H1 (cell line): ENCODE results near the gene STAM2. TPM values are rescaled to one million over a fixed set of nuclear protein-coding genes. Genes with fewer than 3 reads are reported as not detected.
"Not testable (repeated sequence)": the region's sequence is repeated elsewhere in the genome, so short reads cannot be mapped to it uniquely, and the experiment has no call there.

Experiments
- CTCF ChIA-PET: fragments of 300-600 bp; sonication (Branson Sonifier 250); formaldehyde crosslinking; loops from one replicate; lab custom pipeline; 2021; ENCODE audit not compliant: partially characterized antibody; lab: Charles Lee
- POLR2A ChIA-PET: fragments of 300-600 bp; sonication (Branson Sonifier 250); formaldehyde crosslinking; loops from one replicate; lab custom pipeline; 2021; ENCODE audit warnings: inconsistent platforms; ENCODE audit not compliant: partially characterized antibody; lab: Charles Lee
- DNase-seq, 2 experiments: peaks; one replicate each; pipeline versions ENCODE4 v3.0.0 to v3.0.0-alpha.2; 2010 to 2022; ENCODE audit warnings: low spot score in 2 of 2, low read depth in 1 of 2, mixed read lengths in 1 of 2
- FAIRE-seq: peaks from 2 replicates; lab custom pipeline; 2011; peaks lifted over from hg19 to GRCh38; lab: Jason Lieb, UNC
- H2AFZ ChIP-seq: 2 replicates; pipeline ENCODE4 v1.8.1; 2012; ENCODE audit warnings: low read length, inconsistent platforms
- H2AK5ac ChIP-seq: 2 replicates; pipeline ENCODE4 v1.6.1; 2013; ENCODE audit warnings: low read depth, low read length
- H2BK120ac ChIP-seq: replicated peaks from 2 replicates; pipeline ENCODE3; 2013; ENCODE audit warnings: low read depth, low read length, inconsistent platforms
- H2BK12ac ChIP-seq: 2 replicates; pipeline ENCODE4 v1.6.1; 2013; ENCODE audit warnings: low read depth, low read length
- H2BK15ac ChIP-seq: 2 replicates; pipeline ENCODE4 v1.6.1; 2013; ENCODE audit warnings: low read length
- H2BK20ac ChIP-seq: 2 replicates; pipeline ENCODE4 v1.6.1; 2013; ENCODE audit warnings: low read length
- H2BK5ac ChIP-seq: 2 replicates; pipeline ENCODE4 v1.6.1; 2013; ENCODE audit warnings: low read depth, low read length
- H3K14ac ChIP-seq: 2 replicates; pipeline ENCODE4 v1.6.1; 2013; ENCODE audit warnings: inconsistent platforms; ENCODE audit not compliant: insufficient read length
- H3K18ac ChIP-seq: 2 replicates; pipeline ENCODE4 v1.6.1; 2013; ENCODE audit warnings: low read length; ENCODE audit errors: extremely low read depth
- H3K23ac ChIP-seq: 2 replicates; pipeline ENCODE4 v1.6.1; 2013; ENCODE audit warnings: inconsistent platforms; ENCODE audit not compliant: insufficient read length
- H3K23me2 ChIP-seq: 2 replicates; pipeline ENCODE4 v1.6.1; 2013; ENCODE audit warnings: low read depth, low read length
- H3K27ac ChIP-seq: 2 replicates; pipeline ENCODE4 v1.6.1; 2011; ENCODE audit warnings: low read depth, low read length, inconsistent platforms
- H3K27me3 ChIP-seq, 4 experiments: replicated peaks in 1 of 4; 1 replicate in 1 of 4; 2 replicates in 3 of 4; pipeline versions ENCODE4 v1.6.1 to v1.8.1; 2011 to 2013; ENCODE audit warnings: low read length in 3 of 4, mild to moderate bottlenecking in 3 of 4, inconsistent platforms in 2 of 4, mixed read lengths in 2 of 4, moderate library complexity in 1 of 4; ENCODE audit not compliant: control insufficient read depth in 3 of 4, insufficient read depth in 3 of 4; ENCODE audit errors: extremely low read depth in 1 of 4
- H3K36me3 ChIP-seq, 4 experiments: 2 replicates each; pipeline versions ENCODE4 v1.6.1 to v1.8.1; 2011 to 2013; ENCODE audit warnings: mild to moderate bottlenecking in 4 of 4, low read length in 3 of 4, moderate library complexity in 2 of 4, control low read depth in 1 of 4, inconsistent platforms in 1 of 4; ENCODE audit not compliant: insufficient read depth in 4 of 4, control insufficient read depth in 2 of 4
- H3K4ac ChIP-seq: replicated peaks from 2 replicates; pipeline ENCODE3; 2013; ENCODE audit warnings: low read length, low read depth, mixed read lengths, inconsistent platforms; ENCODE audit not compliant: insufficient read length
- H3K4me1 ChIP-seq, 4 experiments: replicated peaks in 1 of 4; 1 replicate in 1 of 4; 2 replicates in 3 of 4; pipeline versions ENCODE4 v1.6.1 to v1.8.1; 2011 to 2013; ENCODE audit warnings: low read length in 3 of 4, inconsistent platforms in 2 of 4, mixed read lengths in 1 of 4; ENCODE audit not compliant: insufficient read depth in 4 of 4, control insufficient read depth in 3 of 4
- H3K4me2 ChIP-seq, 2 experiments: 2 replicates each; pipeline versions ENCODE4 v1.6.1 to v1.8.1; 2011 to 2013; ENCODE audit warnings: low read depth in 2 of 2, low read length in 2 of 2, control low read depth in 1 of 2, inconsistent platforms in 1 of 2, mild to moderate bottlenecking in 1 of 2; ENCODE audit not compliant: insufficient read depth in 1 of 2
- H3K4me3 ChIP-seq, 4 experiments: fragments of 200-600, 300-600 bp in 1 of 4; sonication (generic), shearing (Covaris generic), sonication (Bioruptor Twin) in 1 of 4; 2 replicates each; pipeline versions ENCODE4 v1.5.1 to v1.8.1; 2011 to 2016; ENCODE audit warnings: low read length in 4 of 4, low read depth in 3 of 4, control low read depth in 2 of 4, inconsistent platforms in 2 of 4, mild to moderate bottlenecking in 2 of 4, mixed read lengths in 1 of 4, moderate library complexity in 1 of 4; ENCODE audit not compliant: insufficient read depth in 2 of 4; ENCODE audit errors: extremely low read depth in 1 of 4
- H3K56ac ChIP-seq: replicated peaks from 2 replicates; pipeline ENCODE3; 2013; ENCODE audit warnings: low read depth, mild to moderate bottlenecking, mixed read lengths, low read length, inconsistent platforms; ENCODE audit not compliant: insufficient read length
- H3K79me1 ChIP-seq: 2 replicates; pipeline ENCODE4 v1.6.1; 2013; ENCODE audit warnings: low read depth, low read length, control low read depth
- H3K79me2 ChIP-seq, 2 experiments: 2 replicates each; pipeline versions ENCODE4 v1.6.1 to v1.8.1; 2012 to 2013; ENCODE audit warnings: low read length in 2 of 2, mild to moderate bottlenecking in 2 of 2, inconsistent platforms in 1 of 2; ENCODE audit not compliant: insufficient read depth in 2 of 2, control insufficient read depth in 1 of 2
- H3K9ac ChIP-seq, 4 experiments: replicated peaks in 1 of 4; 1 replicate in 1 of 4; 2 replicates in 3 of 4; pipeline versions ENCODE4 v1.6.1 to v1.8.1; 2011 to 2013; ENCODE audit warnings: low read depth in 3 of 4, low read length in 3 of 4, control low read depth in 2 of 4, mild to moderate bottlenecking in 2 of 4, moderate library complexity in 2 of 4, inconsistent platforms in 1 of 4; ENCODE audit errors: extremely low read depth in 1 of 4
- H3K9me3 ChIP-seq, 2 experiments: 2 replicates each; pipeline versions ENCODE4 v1.6.1 to v1.8.1; 2012 to 2013; ENCODE audit warnings: mild to moderate bottlenecking in 2 of 2, moderate library complexity in 2 of 2, control low read depth in 1 of 2, inconsistent platforms in 1 of 2, low read depth in 1 of 2, low read length in 1 of 2, mixed read lengths in 1 of 2; ENCODE audit not compliant: insufficient read depth in 2 of 2
- H4K20me1 ChIP-seq, 2 experiments: replicated peaks in 1 of 2; 2 replicates each; pipeline versions ENCODE3 to v1.8.1; 2011 to 2013; ENCODE audit warnings: inconsistent platforms in 2 of 2, low read length in 2 of 2, mild to moderate bottlenecking in 1 of 2; ENCODE audit not compliant: insufficient read depth in 2 of 2, control insufficient read depth in 1 of 2
- H4K5ac ChIP-seq: 2 replicates; pipeline ENCODE4 v1.6.1; 2013; ENCODE audit warnings: low read length, low read depth, mixed read lengths, inconsistent platforms; ENCODE audit not compliant: insufficient read length
- H4K8ac ChIP-seq: 2 replicates; pipeline ENCODE4 v1.8.0; 2013; ENCODE audit warnings: mild to moderate bottlenecking, moderate library complexity, low read length, inconsistent platforms; ENCODE audit not compliant: insufficient read depth; ENCODE audit errors: extremely low read depth
- H4K91ac ChIP-seq: replicated peaks from 2 replicates; pipeline ENCODE3; 2013; ENCODE audit warnings: low read length, mixed read lengths, inconsistent platforms; ENCODE audit not compliant: insufficient read length
- WGBS, 2 experiments: shearing (Covaris generic) in 1 of 2; methylation state at CpG; one replicate each; pipeline versions ENCODE4 v1.1.6 to v1.1.7; 2013 to 2015; ENCODE audit warnings: low lambda C conversion rate in 2 of 2, mixed read lengths in 2 of 2, inconsistent platforms in 1 of 2, low coverage in 1 of 2, missing lambda C conversion rate in 1 of 2; ENCODE audit not compliant: insufficient replicate concordance in 2 of 2, insufficient coverage in 1 of 2, insufficient read length in 1 of 2; ENCODE audit errors: extremely low coverage in 1 of 2, missing lambda C conversion rate in 1 of 2; 5-methylcytosine and 5-hydroxymethylcytosine counted together
- polyA plus RNA-seq, 7 experiments: library from polyadenylated mRNA; depleted of rRNA in 3 of 7; stranded (reverse) in 5 of 7; unstranded in 2 of 7; fragments of >200 nt in 5 of 7; fragments of 200-250 nt in 2 of 7; gene quantifications; 1 replicate in 5 of 7; 2 replicates in 1 of 7; 4 replicates in 1 of 7; pipeline versions ENCODE4 v1.2.1 to v1.2.3, GENCODE V29; 2011 to 2013; ENCODE audit warnings: missing spikeins in 2 of 7, mixed read lengths in 2 of 7
- total RNA-seq: library from RNA; stranded (reverse); fragmentation: NEBNext Ultra II Directional; extraction: Animal tissue kit (Norgen Biotek cat#: 25700); gene quantifications from 2 replicates; pipeline ENCODE4 v1.2.1, GENCODE V29; 2021

The STAM2 gene
- total and polyA plus RNA-seq, 2 of the 8 experiments (the other 6 are each of a cell fraction or from before 2014, with no cell fraction given): 5.4 to 9.4 TPM

GRCh38 chr2:152169158-152169557 is 6.4 kb downstream of the STAM2 start:
- H2AFZ ChIP-seq, H2BK12ac ChIP-seq, DNase-seq, H3K9ac ChIP-seq, H3K36me3 ChIP-seq, H3K4me3 ChIP-seq, FAIRE-seq, H3K4ac ChIP-seq, H2AK5ac ChIP-seq, H3K23me2 ChIP-seq, H2BK120ac ChIP-seq, H3K27me3 ChIP-seq, H3K14ac ChIP-seq, H3K4me2 ChIP-seq, H4K91ac ChIP-seq, H4K20me1 ChIP-seq, H3K79me1 ChIP-seq, H3K18ac ChIP-seq, H2BK20ac ChIP-seq, H2BK5ac ChIP-seq, H3K9me3 ChIP-seq, H3K27ac ChIP-seq, H3K4me1 ChIP-seq, H2BK15ac ChIP-seq, H4K8ac ChIP-seq, H3K56ac ChIP-seq, H3K23ac ChIP-seq, H4K5ac ChIP-seq, POLR2A ChIA-PET: not testable (repeated sequence)
- CTCF ChIA-PET: interaction anchor here (1.2 to 2.5 kb wide), 2 partner anchors 91 to 132 kb away, joined by 3 to 10 read pairs; no protein-coding TSS in a partner anchor
- 94 to 100% methylated on average over 1 to 7 of the region's 7 CpGs for WGBS, 2 experiments
- peaks cover 0 to 20% of the 10 kb centered on the region in 2 experiments; a peak in 2 of 4 replicates for H3K79me2 ChIP-seq

DNA sequence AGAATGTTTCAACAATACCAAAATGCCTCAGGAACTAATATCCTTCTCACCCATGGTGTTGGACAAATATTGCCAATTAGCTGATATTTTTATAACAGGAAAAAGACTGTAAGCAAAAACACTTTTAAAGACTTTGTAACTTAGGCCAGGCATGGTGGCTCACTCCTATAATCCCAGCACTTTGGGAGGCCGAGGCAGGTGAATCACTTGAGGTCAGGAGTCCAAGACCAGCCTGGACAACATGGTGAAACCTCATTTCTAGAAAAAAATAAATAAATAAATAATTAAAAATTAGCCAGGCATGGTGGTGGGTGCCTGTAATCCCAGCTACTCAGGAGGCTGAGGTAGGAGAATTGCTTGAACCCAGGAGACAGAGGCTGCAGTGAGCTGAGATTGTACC is 8.1 kb downstream of the STAM2 start:
- H2AK5ac ChIP-seq, H3K56ac ChIP-seq, H3K9ac ChIP-seq, H3K27me3 ChIP-seq, H4K5ac ChIP-seq, H2BK20ac ChIP-seq, H2BK12ac ChIP-seq, H2BK5ac ChIP-seq, H3K4ac ChIP-seq, H3K18ac ChIP-seq, H3K4me2 ChIP-seq, H3K4me1 ChIP-seq, H4K8ac ChIP-seq, H3K23ac ChIP-seq, H3K79me1 ChIP-seq, H3K27ac ChIP-seq, H4K20me1 ChIP-seq, DNase-seq, H3K23me2 ChIP-seq, H3K14ac ChIP-seq, H3K36me3 ChIP-seq, H3K9me3 ChIP-seq, POLR2A ChIA-PET, H2BK120ac ChIP-seq, H4K91ac ChIP-seq, H2BK15ac ChIP-seq, H2AFZ ChIP-seq, H3K4me3 ChIP-seq, FAIRE-seq: not testable (repeated sequence)
- CTCF ChIA-PET: interaction anchor here (0.6 to 0.8 kb wide), 2 partner anchors 142 to 211 kb away, joined by 3 read pairs; no protein-coding TSS in a partner anchor
- H3K79me2 ChIP-seq: peaks cover 0 to 12% of the 10 kb centered on the region in 2 experiments; a peak in 2 of 4 replicates
- WGBS, 2 experiments: 100% methylated on average over 1 of the region's 1 CpG; no CpG with 5 or more reads in 1 of the 2 experiments
